Muscle of arm (tissue), 12 donors: ENCODE results near the gene EIF1AD. TPM values are rescaled to one million over a fixed set of nuclear protein-coding genes. Genes with fewer than 3 reads are reported as not detected.
"Not testable (repeated sequence)": the region's sequence is repeated elsewhere in the genome, so short reads cannot be mapped to it uniquely, and the experiment has no call there.

Experiments
- DNase-seq: peaks from one replicate; pipeline ENCODE4 v3.0.0-alpha.2; 2013
- polyA plus RNA-seq, 12 donors: library from polyadenylated mRNA; unstranded; fragments of 120-200 nt; gene quantifications; one replicate each; pipeline ENCODE4 v1.2.1, GENCODE V29; 2013; ENCODE audit not compliant: insufficient read length in 12 of 12

Gene EIF1AD
- polyA plus RNA-seq, 12 donors: 13.9 to 21.6 (median 20.3) TPM; not detected in 1

GRCh38 chr11:65973439-65974110, 28.4 kb downstream of the EIF1AD start:
- no peak for DNase-seq

GRCh38 chr11:65972116-65972515, 29.8 kb downstream of the EIF1AD start:
- no peak for DNase-seq

GRCh38 chr11:65968600-65969482, 33.1 kb downstream of the EIF1AD start:
- DNase-seq: no peak

GRCh38 chr11:65967329-65967934, 34.5 kb downstream of the EIF1AD start:
- no peak for DNase-seq

GRCh38 chr11:65965986-65966762, 35.8 kb downstream of the EIF1AD start:
- DNase-seq: no peak

GRCh38 chr11:65964906-65965305, 37.1 kb downstream of the EIF1AD start:
- no peak for DNase-seq

- no peak for DNase-seq
Observed at GRCh38 chr11:65962141-65962564, 39.8 kb downstream of the EIF1AD start.

GRCh38 chr11:65961267-65962140, 40.5 kb downstream of the EIF1AD start, which contains the start of gene SART1:
TSS of gene SART1 (plus strand) at chr11:65961734. CDS start at chr11:65961781, 47 bp downstream.
- DNase-seq: peak; percentile 98

- DNase-seq: no peak
Observed at GRCh38 chr11:65960824-65961266, 41.1 kb downstream of the EIF1AD start.

- no peak for DNase-seq
Observed at GRCh38 chr11:65958774-65959420, 43.1 kb downstream of the EIF1AD start.

GRCh38 chr11:65958291-65958690, 43.7 kb downstream of the EIF1AD start:
- DNase-seq: no peak

- no peak for DNase-seq
Observed at GRCh38 chr11:65954771-65955170, 47.2 kb downstream of the EIF1AD start.

- no peak for DNase-seq
Observed at GRCh38 chr11:65953471-65953870, 48.5 kb downstream of the EIF1AD start.

- DNase-seq: no peak
Observed at GRCh38 chr11:65952052-65952521, 49.9 kb downstream of the EIF1AD start.

GRCh38 chr11:65951641-65952040, 50.3 kb downstream of the EIF1AD start:
- DNase-seq: not testable (repeated sequence)

GRCh38 chr11:65950711-65951110, 51.2 kb downstream of the EIF1AD start:
- not testable (repeated sequence) for DNase-seq

- no peak for DNase-seq
Observed at GRCh38 chr11:65947603-65948125, 54.3 kb downstream of the EIF1AD start.

GRCh38 chr11:65947133-65947532, 54.8 kb downstream of the EIF1AD start:
- no peak for DNase-seq

- DNase-seq: no peak
Observed at GRCh38 chr11:65946655-65947054, 55.3 kb downstream of the EIF1AD start.
